Measurements from ENCODE around the gene LAMB4.

DNA sequence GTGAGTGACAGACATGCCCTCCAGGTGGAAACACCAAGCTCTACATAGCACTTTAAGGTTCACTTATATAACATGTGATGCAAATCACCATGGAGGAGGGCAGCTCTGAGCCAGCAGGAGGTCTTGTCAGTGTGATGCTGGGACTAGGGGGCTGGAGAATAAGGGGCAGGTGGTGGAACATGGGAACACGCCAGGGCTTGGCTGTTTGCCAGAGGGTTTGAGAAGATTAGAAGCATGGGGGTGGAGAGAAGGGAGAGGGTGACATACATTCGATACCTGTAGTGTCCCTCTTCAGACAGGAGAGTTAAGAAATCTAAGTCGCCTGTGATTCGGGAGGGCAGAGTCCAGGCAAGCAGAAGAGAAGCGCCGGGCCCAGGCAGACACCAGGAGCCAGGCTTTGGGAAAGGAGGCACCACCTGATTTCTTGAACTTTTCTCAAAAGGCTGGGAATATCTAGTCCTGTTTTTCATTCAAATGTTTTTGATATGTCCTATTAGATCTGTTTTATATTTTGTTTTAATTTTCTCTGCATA is 16.9 kb upstream of the LAMB4 start:
- TF ChIP-seq, protein P1, sequence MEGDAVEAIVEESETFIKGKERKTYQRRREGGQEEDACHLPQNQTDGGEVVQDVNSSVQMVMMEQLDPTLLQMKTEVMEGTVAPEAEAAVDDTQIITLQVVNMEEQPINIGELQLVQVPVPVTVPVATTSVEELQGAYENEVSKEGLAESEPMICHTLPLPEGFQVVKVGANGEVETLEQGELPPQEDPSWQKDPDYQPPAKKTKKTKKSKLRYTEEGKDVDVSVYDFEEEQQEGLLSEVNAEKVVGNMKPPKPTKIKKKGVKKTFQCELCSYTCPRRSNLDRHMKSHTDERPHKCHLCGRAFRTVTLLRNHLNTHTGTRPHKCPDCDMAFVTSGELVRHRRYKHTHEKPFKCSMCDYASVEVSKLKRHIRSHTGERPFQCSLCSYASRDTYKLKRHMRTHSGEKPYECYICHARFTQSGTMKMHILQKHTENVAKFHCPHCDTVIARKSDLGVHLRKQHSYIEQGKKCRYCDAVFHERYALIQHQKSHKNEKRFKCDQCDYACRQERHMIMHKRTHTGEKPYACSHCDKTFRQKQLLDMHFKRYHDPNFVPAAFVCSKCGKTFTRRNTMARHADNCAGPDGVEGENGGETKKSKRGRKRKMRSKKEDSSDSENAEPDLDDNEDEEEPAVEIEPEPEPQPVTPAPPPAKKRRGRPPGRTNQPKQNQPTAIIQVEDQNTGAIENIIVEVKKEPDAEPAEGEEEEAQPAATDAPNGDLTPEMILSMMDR (conservative IDR thresholded peaks at IDR 0.05; ENCODE audit: low read length), result no peak
- TF ChIP-seq EZH2phosphoT487 (IDR thresholded peaks at IDR 0.05; ENCODE audit: borderline replicate concordance, low read depth, low read length), result no peak

Data from OCI-LY7 (cell line).